NCI-H1092 (cell line): ENCODE measurements around the gene FRAS1.
"Not testable (repeated sequence)": the region's sequence is repeated elsewhere in the genome, so short reads cannot be mapped to it uniquely, and the experiment has no call there.

Experiments used
- DNase-seq: peaks from one replicate; lab custom pipeline; 2025; lab: John Stamatoyannopoulos, UW

FRAS1 gene

DNA sequence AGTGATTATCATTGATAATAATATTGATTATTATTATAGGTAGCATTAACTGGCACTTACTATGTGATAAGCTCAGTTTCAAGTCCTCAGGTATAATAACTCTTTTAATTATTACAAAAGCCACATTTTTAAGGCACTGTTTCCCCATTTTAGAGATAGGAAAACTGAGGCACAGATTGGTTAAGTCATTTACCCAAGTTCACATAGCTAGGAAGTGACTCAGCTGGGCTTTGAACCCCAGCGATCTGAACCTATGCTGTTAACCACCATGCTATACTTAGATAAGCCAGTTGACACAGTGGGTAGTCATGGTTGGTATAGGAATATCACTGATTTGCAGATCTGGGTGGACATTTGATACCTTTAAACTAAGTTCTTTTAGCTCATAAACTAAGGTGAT, 110.4 kb downstream of the FRAS1 start:
- DNase-seq, result no peak

- peak; percentile 51 for DNase-seq
Measured at GRCh38 chr4:78168029-78168428, 110.9 kb downstream of the FRAS1 start.

DNA sequence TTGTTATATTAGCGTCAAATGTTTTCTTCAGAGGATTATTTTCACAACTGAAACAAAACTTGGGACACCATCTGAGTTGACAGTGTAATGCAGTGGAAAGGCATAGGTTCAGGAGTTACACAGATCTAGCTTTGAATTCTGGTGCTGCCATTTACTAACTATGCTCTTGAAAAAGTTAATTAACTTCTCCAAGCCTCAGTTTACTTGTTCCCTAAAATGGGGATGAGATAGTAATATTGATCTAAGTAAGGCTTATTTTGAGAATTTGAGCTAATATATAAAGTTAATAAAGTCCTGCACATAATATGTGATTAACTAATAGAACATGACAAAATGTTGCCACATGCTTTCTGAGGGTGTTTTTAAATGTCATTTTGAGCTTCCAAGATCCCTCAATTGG, 112.6 kb downstream of the FRAS1 start:
- no peak for DNase-seq

DNA sequence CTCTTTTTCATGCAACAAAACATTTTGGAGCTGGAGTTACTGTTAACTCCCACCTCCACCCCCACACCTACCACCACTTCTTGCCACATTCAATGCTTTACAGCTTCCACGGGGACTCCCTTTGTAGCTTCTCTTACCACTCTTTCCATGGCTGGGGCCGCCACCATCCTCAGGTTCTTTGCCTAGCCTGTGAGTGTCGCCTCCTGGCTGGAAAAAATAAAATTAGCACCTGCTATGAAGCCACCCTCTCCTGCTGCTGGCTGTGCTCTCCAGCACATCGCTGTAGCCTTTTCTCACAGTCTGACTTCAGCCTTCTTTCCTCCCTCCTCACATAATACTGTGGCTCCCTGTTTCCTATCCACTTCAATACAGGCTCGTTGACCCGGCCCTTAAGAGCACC, 114.4 kb downstream of the FRAS1 start:
- no peak for DNase-seq

DNA sequence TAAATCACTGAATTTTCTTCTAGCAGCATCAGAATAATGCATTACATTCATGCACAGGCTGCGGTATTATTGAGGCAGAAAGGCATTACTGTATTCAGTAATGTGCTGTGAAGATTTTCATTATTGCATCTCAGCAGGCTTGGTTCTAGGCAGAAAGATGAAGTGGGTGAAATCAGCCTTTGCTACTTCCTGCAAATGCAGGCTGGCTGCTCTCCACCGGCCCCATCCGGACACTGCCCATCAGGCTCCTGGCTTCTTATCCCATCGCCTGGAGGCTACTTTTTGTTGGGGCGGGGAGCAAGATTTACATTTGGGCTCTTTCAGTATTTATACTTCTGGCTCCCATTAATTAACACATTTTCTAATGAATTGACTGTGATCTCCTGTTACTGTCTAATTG, 117.8 kb downstream of the FRAS1 start:
- no peak for DNase-seq

DNA sequence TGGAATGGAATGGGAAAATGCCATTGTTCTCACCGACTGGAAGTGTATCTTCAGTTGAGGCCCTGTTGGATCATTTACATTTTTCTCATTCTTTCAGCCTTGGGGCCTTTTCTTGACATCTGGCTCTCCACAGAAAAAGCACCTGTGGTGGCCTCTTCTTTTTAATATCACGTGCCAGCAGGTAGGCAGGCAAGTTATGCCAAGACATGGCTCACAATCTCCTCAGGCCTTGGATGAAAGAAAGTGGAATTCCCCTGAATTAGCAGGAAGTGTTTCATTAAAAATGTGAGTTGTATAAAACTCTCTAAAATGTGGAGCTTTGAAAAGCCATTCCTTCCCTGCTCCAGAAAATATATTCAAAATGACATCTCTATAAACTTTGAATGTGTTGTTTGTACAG, 122.1 kb downstream of the FRAS1 start:
- no peak for DNase-seq

GRCh38 chr4:78181681-78182234, 124.6 kb downstream of the FRAS1 start:
- DNase-seq, result not testable (repeated sequence)

- DNase-seq, result no peak
Measured at GRCh38 chr4:78184584-78184983, 127.5 kb downstream of the FRAS1 start.

- DNase-seq, result no peak
Measured at GRCh38 chr4:78185117-78185516, 128.0 kb downstream of the FRAS1 start.

- no peak for DNase-seq
Measured at GRCh38 chr4:78186597-78187543, 129.7 kb downstream of the FRAS1 start.

- DNase-seq, result no peak
Measured at GRCh38 chr4:78190068-78190467, 132.9 kb downstream of the FRAS1 start.

GRCh38 chr4:78190595-78190994, 133.5 kb downstream of the FRAS1 start:
- no peak for DNase-seq

DNA sequence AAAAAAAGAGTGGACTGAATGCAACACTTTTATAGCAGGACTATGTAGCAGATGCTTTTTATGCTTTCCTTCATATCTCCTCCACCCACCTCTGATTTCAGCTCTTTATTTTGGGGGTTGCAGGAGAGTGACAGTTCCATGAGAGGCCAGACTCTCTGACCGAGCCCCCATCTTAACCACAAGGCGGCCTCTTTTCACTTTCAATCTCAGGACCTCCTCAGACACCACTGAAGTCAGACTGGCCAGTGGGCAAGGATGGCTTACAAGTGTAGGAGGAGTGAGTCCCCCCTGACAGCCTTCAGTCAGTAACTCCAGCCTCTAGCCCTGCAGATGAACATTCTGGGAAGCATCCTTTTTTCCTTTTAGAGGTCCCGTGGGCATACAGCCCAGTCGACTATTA, 140.8 kb downstream of the FRAS1 start:
- DNase-seq, result no peak

DNA sequence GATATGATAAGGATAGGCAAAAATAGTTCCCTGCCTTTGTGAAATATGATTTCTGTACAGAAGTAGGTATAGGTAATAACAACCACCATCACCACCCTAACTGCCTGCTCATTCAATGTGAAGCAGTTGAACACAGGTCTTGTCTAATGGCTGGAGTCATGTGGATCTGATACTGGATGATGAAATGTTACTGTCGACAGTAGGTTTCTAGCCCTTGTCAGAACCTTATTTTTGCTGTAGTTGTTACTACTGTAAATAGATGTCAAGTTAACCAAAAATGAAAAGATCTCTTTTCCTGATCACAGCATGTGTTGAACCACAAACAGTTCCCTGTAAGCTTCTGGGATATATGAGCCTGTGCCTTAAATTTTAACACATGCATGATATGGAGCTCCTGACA, 142.9 kb downstream of the FRAS1 start:
- DNase-seq, result no peak

DNA sequence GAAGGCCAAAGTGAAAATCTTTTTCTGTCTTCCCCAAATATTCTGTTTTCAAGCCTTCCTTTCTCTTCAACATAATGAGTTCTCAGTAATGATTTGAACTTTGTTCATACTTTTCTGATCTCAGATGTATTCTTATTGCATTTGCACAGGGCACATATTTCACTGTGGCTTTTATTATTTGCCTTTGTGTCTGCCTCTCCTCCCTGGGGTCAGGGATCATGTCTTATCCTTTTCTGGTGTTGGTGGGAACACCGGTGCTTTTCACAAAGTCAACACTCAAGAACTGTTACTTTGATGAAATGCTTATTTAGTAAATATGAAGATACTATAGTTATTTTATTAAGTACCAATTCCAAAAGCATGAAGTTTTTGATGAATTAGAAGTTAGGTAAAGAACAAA, 143.8 kb downstream of the FRAS1 start:
- DNase-seq, result no peak

DNA sequence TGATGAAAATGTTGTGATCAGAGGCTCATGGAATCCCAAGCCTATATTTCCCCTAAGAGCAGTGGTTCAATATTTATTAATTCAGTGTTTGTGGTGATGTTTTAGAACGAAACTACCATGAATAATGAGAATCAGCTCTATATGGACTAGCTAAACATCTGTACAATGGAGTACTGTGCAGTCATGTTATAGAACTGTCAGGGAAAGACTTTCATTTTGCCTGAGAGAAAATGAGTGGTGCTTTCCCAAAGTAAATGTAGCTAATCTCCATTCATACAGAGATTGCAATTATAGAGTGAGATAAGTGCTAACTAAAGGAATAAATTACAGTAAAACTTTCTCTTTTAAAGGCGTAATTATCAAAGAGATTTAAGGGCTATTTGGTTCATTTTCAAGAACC, 147.1 kb downstream of the FRAS1 start:
- no peak for DNase-seq

GRCh38 chr4:78205591-78205990, 148.5 kb downstream of the FRAS1 start:
- no peak for DNase-seq

DNA sequence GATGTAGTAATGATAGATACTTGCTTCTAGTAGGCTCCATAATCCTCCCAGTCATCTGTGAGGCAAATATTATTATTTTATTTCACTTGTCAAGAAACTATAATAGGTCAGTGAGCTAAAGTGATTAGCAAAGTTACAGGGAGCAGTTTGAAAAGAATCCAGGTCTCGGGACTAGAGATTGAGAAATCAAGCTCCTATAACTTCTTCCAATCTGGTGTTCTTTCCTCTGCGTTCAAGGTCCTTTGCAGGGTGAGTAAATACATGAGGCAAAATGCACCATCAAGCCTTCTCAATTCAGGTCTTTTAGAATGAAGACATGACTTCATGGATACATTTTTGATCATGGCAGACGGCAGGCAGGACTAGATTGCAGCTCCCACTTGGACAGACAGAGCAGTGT, 150.4 kb downstream of the FRAS1 start:
- DNase-seq, result no peak

DNA sequence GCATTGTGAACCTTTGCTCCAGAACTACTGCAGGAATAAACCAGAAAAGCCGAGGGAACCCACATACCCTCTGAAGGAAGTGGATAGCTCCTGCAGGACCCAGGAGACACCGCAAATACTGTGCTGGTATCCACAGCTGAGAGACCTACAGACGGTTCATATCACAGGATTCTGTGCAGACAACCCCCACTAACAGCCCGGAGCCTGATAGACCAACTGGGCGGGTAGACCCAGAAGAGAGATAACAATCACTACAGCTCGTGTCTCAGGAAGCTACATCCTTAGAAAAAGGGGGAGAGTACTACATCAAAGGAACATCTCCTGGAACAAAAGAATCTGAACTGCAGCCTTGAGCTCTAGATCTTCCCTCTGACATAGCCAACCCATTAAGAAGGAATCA, 150.8 kb downstream of the FRAS1 start:
- DNase-seq, result no peak

DNA sequence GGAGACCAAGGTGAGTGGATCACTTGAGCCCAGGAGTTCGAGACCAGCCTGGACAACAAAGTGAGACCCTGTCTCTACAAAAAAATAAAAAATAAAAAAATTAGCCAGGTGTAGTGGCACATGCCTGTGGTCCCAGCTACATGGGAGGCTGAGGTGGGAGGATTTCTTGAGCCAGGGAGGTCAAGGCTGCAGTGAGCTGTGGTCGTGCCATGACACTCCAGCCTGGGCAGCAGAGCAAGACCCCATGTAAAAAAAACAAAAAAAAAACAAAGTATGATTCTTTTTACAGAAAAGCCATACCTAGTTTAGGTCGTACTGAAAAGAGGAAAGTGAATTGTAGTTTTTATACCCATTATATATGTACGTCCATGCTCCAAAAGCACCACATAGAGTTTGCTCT, 151.8 kb downstream of the FRAS1 start:
- DNase-seq, result not testable (repeated sequence)

DNA sequence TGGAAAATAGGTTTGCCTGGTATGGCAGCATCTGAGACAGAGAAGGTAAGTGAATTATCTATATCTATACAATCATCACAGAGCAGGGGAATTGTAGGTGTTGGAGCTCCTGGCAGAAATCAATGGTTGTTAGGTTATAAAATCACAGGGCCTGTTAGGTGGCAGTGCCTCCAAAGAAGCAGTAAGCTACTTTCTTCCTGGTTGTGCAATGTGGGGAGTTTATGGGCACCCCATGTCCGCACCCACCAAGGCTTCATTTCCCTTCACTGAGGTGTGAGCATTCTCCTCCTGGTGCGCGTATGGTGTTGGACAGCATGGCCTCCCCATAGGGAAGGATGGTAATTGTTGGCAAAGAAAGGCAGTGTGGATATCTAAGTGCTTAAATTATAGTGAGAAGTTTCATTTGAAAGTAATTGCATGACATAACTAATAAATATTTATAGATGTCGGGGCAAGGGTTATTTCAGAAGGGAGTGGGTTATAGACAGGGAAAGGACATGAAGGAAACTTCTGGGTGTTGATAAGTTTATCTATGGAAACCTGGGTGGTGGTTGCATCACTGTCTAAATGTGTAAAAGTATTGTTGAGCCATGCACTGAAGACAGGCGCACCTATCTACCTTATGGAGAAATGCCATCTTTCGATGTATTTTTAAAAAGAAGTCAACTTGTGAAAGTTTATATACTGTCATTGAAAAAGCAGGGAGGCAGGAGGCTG, 153.7 kb downstream of the FRAS1 start:
- no peak for DNase-seq

GRCh38 chr4:78213218-78213617, 156.1 kb downstream of the FRAS1 start:
- DNase-seq, result peak; percentile 18

DNA sequence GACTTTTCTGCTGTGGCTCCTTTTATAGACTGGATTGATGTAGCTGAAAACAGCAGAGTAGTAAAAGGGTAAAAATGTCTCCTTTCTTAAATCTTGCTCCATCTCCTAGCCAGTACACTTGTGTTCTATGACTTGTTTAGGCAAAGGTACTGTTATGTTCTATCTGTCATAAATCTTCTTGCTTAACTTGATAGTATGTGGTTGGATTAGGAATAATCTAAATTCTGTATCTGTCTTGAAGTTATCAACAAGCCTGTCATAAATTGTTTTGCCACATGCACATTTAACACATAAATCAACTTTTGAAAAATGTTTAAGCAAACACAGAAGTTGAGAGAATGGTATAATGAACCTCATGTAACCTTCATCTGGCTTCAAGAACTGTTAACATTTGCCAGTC, 157.0 kb downstream of the FRAS1 start:
- DNase-seq, result no peak
